ENCODE data around the gene NSRP1. TPM values are rescaled to one million over a fixed set of nuclear protein-coding genes. Genes with fewer than 3 reads are reported as not detected.

The NSRP1 gene
- total and polyA plus RNA-seq, 2 of the 8 experiments (the other 6 are each of a cell fraction or from before 2014, with no cell fraction given) = 6.1 to 22.4 TPM

GRCh38 chr17:30210901-30211300, 94.3 kb downstream of the NSRP1 start (continued):
- TF ChIP-seq JUN (IDR thresholded peaks at IDR 0.05; ENCODE audit: low read depth, low read length) = no peak
- TF ChIP-seq EZH2 (IDR thresholded peaks at IDR 0.05; ENCODE audit: low read depth, low read length, severe bottlenecking) = no peak
- TF ChIP-seq POLR2A (IDR thresholded peaks at IDR 0.05; ENCODE audit: control extremely low read depth in 1 of 2, low read depth in 2 of 2, low read length in 2 of 2) = no peak
- no peak for TF ChIP-seq SUZ12 (IDR thresholded peaks at IDR 0.05; ENCODE audit: low read length)
- TF ChIP-seq KDM4A (IDR thresholded peaks at IDR 0.05; ENCODE audit: low read depth, low read length, severe bottlenecking) = no peak
- TF ChIP-seq JUND (IDR thresholded peaks at IDR 0.05; ENCODE audit: low read length) = no peak
- no peak for TF ChIP-seq SP4 (IDR thresholded peaks at IDR 0.05; ENCODE audit: low read length)
